Measurements from ENCODE around the gene KCNT1. TPM values are rescaled to one million over a fixed set of nuclear protein-coding genes. Genes with fewer than 3 reads are reported as not detected.

Gene KCNT1
- polyA plus RNA-seq, 1 experiment = not detected

GRCh38 chr9:135690836-135691570, 11.0 kb upstream of the KCNT1 start:
- no peak for DNase-seq (ENCODE audit: low read depth)
- CTCF ChIA-PET = no interaction called here
- Histone ChIP-seq H3K4me3 (ENCODE audit: low read depth, low read length) (no peak overlapping the region), H3K27me3 (ENCODE audit: control insufficient read depth, insufficient read depth, low read length) (no peaks in the 10 kb centered on the region), H3K36me3 (ENCODE audit: control insufficient read depth, insufficient read depth, low read length) (no peaks in the 10 kb centered on the region)
- POLR2A ChIA-PET = no interaction called here
- no peak for TF ChIP-seq CTCF (IDR thresholded peaks at IDR 0.05; ENCODE audit: insufficient read depth, low read depth, low read length)

GRCh38 chr9:135692410-135692809, 9.6 kb upstream of the KCNT1 start:
- Histone ChIP-seq H3K27me3 (ENCODE audit: control insufficient read depth, insufficient read depth, low read length) (no peaks in the 10 kb centered on the region), H3K36me3 (ENCODE audit: control insufficient read depth, insufficient read depth, low read length) (no peaks in the 10 kb centered on the region), H3K4me3 (ENCODE audit: low read depth, low read length) (no peak overlapping the region)
- DNase-seq (ENCODE audit: low read depth) = no peak
- POLR2A ChIA-PET = no interaction called here
- no peak for TF ChIP-seq CTCF (IDR thresholded peaks at IDR 0.05; ENCODE audit: insufficient read depth, low read depth, low read length)
- CTCF ChIA-PET = no interaction called here

- Histone ChIP-seq H3K36me3 (ENCODE audit: control insufficient read depth, insufficient read depth, low read length) (no peaks in the 10 kb centered on the region), H3K27me3 (ENCODE audit: control insufficient read depth, insufficient read depth, low read length) (no peaks in the 10 kb centered on the region), H3K4me3 (ENCODE audit: low read depth, low read length) (no peak overlapping the region)
- TF ChIP-seq CTCF (IDR thresholded peaks at IDR 0.05; ENCODE audit: insufficient read depth, low read depth, low read length) = no peak
- CTCF ChIA-PET = no interaction called here
- POLR2A ChIA-PET = no interaction called here
- DNase-seq (ENCODE audit: low read depth) = no peak
Measured at GRCh38 chr9:135693265-135693664, 8.7 kb upstream of the KCNT1 start.

GRCh38 chr9:135693771-135694170, 8.2 kb upstream of the KCNT1 start:
- Histone ChIP-seq H3K36me3 (ENCODE audit: control insufficient read depth, insufficient read depth, low read length) (no peaks in the 10 kb centered on the region), H3K27me3 (ENCODE audit: control insufficient read depth, insufficient read depth, low read length) (no peaks in the 10 kb centered on the region), H3K4me3 (ENCODE audit: low read depth, low read length) (no peak overlapping the region)
- ChIA-PET POLR2A (no interaction called here), CTCF (interaction anchor here (0.6 to 0.7 kb wide), 2 partner anchors 8 to 102 kb away, joined by 3 read pairs; partner anchors contain the start of gene KCNT1)
- TF ChIP-seq CTCF (IDR thresholded peaks at IDR 0.05; ENCODE audit: insufficient read depth, low read depth, low read length) = no peak
- no peak for DNase-seq (ENCODE audit: low read depth)

- ChIA-PET CTCF (interaction anchor here (0.7 kb wide), 1 partner anchor 102 kb away, joined by 3 read pairs; no protein-coding TSS in a partner anchor), POLR2A (no interaction called here)
- DNase-seq (ENCODE audit: low read depth) = no peak
- Histone ChIP-seq H3K27me3 (ENCODE audit: control insufficient read depth, insufficient read depth, low read length) (no peaks in the 10 kb centered on the region), H3K36me3 (ENCODE audit: control insufficient read depth, insufficient read depth, low read length) (no peaks in the 10 kb centered on the region), H3K4me3 (ENCODE audit: low read depth, low read length) (no peak overlapping the region)
- TF ChIP-seq CTCF (IDR thresholded peaks at IDR 0.05; ENCODE audit: insufficient read depth, low read depth, low read length) = no peak
Measured at GRCh38 chr9:135694414-135694813, 7.6 kb upstream of the KCNT1 start.

All from BJ (cell line).